Neural progenitor cell (in vitro differentiated cells): ENCODE data around the gene KARS1.

Source experiments
- CTCF ChIP-seq: fragments of 200-600 bp; sonication (generic); IDR thresholded peaks from 2 replicates; pipeline ENCODE4 v1.5.1; 2017; ENCODE audit warnings: antibody characterized with exemption, mild to moderate bottlenecking
- EZH2 ChIP-seq: fragments of 200-600 bp; sonication (generic); IDR thresholded peaks from 2 replicates; pipeline ENCODE4 v1.6.1; 2017; ENCODE audit warnings: antibody characterized with exemption, mild to moderate bottlenecking, moderate library complexity
- EZH2phosphoT487 ChIP-seq: fragments of 200-600 bp; sonication (generic); IDR thresholded peaks from 2 replicates; pipeline ENCODE4 v1.6.1; 2017; ENCODE audit warnings: antibody characterized with exemption

GRCh38 chr16:75599452-75600277 is 47.8 kb downstream of the KARS1 start:
- TF ChIP-seq CTCF (no peak), EZH2 (no peak), EZH2phosphoT487 (no peak)
